GM19438 (cell line): ENCODE results near the gene OR9A4.
"Not testable (repeated sequence)": the region's sequence is repeated elsewhere in the genome, so short reads cannot be mapped to it uniquely, and the experiment has no call there.

Experiments
- ATAC-seq: cut with Tn5 transposase; IDR thresholded peaks from one replicate; pipeline ENCODE4 v1.9.1; 2021; ENCODE audit warnings: low read depth; ENCODE audit not compliant: unreplicated experiment

The OR9A4 gene

GRCh38 chr7:141916099-141916498 is at the start of gene OR9A4:
Gene OR9A4 (plus strand): TSS chr7:141916399. CDS start chr7:141918876, 2,477 bp downstream.
- no peak for ATAC-seq

DNA sequence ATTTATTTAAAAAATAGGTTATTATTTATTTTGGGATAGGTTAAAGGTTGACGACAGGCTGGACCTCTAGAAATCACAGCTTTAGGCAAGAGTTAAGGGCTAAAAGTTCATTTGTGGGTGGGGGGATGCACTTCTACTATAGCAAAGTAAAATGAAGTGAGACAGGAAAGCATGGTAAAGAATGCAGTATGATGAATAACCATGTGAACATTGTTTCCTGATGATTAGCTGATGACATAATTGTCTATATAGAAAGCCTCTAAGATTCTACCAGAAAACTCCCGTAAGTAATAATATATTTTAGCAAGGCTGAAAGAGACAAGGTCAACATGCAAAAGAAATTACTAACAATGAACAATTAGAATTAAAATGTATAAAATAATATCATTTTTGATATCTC is 49.2 kb upstream of the OR9A4 start:
- ATAC-seq: no peak

GRCh38 chr7:141872931-141873330 is 43.3 kb upstream of the OR9A4 start:
- no peak for ATAC-seq

DNA sequence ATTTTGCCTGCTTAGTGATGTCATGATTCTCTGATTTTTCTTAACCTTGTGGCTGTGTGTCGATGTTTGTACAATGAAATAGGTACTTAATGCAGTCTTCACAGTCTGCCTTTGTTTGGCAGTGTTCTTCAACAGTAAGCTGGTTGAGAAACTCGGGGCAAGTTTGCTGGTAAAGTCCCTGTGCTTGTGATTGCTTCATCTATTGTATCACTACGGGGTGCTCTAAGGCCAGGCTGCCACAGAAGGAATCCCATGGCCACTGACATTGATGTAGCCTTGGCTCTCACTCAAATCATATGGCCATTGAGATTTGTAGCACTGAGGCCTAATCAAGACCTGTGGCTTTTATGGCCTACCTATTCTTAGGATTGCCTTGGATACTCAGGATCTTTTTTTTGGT is 41.4 kb upstream of the OR9A4 start:
- ATAC-seq: no peak

- no peak for ATAC-seq
Observed at GRCh38 chr7:141875453-141875852, 40.7 kb upstream of the OR9A4 start.

GRCh38 chr7:141876371-141876770 is 39.8 kb upstream of the OR9A4 start:
- no peak for ATAC-seq

GRCh38 chr7:141877365-141877764 is 38.8 kb upstream of the OR9A4 start:
- ATAC-seq: no peak

GRCh38 chr7:141880960-141881359 is 35.2 kb upstream of the OR9A4 start:
- no peak for ATAC-seq

DNA sequence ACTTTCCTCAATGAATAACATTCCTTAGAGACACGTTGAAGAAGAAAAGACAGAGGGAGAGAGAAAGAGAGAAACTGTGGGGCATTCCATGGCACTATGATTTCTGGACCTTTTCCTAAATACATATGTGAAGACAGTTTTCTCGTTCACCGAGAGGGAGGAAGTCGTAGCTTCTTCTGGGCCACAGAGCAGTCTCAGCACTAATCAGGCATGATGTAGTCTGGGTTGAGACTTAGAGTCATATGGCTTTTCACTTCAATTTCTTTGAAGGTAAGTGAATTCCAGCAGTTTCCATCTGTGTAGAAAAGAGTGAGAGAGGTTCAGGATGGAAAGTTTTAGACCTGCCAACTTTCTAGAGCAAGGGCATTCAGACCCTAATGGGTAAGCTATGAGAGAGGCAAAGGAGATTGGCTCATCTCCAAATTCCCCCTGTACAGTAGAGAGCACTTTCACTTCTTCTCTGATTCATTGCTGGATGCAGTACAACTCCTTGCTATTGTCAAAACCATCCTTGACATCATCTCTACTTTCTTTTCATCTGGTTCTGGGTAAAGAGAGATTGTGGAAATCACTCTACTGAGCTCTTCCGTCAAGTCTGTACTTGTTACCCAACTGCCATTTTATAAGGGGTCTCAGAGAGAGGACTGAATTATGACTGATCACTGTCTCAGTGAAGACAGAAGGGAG is 31.5 kb upstream of the OR9A4 start:
- ATAC-seq: no peak

- no peak for ATAC-seq
Observed at GRCh38 chr7:141889321-141889720, 26.9 kb upstream of the OR9A4 start.

- no peak for ATAC-seq
Observed at GRCh38 chr7:141891336-141891735, 24.9 kb upstream of the OR9A4 start.

DNA sequence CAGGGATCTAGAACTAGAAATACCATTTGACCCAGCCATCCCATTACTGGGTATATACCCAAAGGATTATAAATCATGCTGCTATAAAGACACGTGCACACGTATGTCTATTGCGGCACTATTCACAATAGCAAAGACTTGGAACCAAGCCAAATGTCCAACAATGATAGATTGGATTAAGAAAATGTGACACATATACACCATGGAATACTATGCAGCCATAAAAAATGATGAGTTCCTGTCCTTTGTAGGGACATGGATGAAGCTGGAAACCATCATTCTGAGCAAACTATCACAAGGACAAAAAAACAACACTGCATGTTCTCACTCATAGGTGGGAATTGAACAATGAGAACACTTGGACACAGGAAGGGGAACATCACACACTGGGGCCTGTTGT is 16.8 kb upstream of the OR9A4 start:
- ATAC-seq: not testable (repeated sequence)

GRCh38 chr7:141906285-141906684 is 9.9 kb upstream of the OR9A4 start:
- no peak for ATAC-seq

DNA sequence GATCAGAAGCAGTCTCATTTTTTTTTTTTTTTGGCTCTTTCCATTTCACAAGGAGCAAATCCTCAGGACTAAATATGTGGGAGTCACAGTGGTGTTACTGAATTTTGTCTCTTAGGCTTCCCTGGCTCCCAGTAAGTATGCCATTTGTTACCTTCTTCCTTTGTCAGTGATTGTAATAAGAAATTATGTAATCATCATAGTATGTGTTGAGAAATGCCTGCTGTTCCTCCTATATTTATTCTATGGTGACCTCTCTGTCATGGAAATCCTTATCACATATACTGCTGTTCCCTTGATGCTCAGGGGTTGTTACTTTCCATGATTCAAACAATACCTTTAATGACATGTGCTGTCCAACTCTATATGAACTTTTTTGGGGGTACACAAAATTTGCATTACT is 4.8 kb upstream of the OR9A4 start:
- no peak for ATAC-seq

DNA sequence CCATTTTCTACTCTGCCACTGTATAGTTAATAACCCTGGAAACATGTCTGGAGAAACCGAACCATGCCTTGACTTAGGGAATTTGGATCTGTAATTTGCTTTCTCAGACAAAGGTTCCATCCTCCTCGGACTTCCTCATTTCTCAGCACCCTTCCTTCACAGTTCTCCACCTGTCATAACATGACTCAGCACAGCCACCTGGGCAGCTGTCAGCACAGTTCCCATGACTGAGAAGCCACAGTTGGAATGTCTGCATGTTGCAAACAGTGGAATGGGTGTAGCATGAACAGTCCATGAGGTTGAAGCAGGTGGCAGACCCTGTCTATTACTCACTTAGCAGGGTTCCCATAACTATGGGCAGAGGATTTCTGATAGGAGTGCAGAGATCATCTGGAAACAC is 634 bp upstream of the OR9A4 start:
- ATAC-seq: no peak

GRCh38 chr7:141920281-141920680 is 4.1 kb downstream of the OR9A4 start:
- no peak for ATAC-seq

- ATAC-seq: no peak
Observed at GRCh38 chr7:141928146-141928844, 12.1 kb downstream of the OR9A4 start.

DNA sequence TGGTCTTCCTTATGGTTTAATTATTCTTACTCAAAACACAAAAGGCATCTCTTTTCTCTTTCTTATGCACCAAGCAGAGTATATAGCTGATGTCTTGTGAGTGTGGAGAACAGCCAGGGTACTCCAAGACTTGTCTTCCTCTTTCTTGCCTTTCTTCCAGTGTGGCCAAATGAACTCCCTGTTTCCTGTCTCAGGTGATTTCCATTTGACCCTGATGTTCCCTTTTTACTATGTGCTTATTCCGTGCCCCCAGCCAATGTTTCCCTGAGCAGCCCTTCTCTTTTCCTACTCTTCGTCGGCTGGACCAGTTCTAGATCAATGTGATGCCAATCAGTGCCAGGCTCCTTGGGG is 12.6 kb downstream of the OR9A4 start:
- no peak for ATAC-seq

DNA sequence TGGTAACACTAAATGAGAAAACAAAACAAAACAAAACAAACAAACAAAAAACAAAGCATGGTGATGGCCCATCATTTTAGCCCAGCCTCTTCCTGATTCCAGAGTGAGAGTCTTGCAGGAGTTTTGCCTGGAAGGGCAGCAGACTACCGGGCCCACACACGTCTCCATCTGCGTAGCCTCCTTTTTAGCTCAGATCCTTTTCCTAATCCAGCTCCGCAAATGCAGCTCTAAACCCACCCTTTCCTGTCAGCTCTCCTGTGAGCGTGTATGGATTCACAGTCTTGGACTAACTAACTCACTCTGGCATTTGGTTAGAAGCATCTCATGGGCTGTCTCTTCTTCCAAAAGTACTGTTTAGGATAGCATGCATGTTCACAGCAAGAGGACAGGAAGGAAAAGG is 14.0 kb downstream of the OR9A4 start:
- no peak for ATAC-seq

- no peak for ATAC-seq
Observed at GRCh38 chr7:141941075-141941474, 24.9 kb downstream of the OR9A4 start.

GRCh38 chr7:141943846-141944245 is 27.6 kb downstream of the OR9A4 start:
- ATAC-seq: no peak

GRCh38 chr7:141944811-141945210 is 28.6 kb downstream of the OR9A4 start:
- ATAC-seq: no peak
